ENCODE results near the gene GPT2.
"Not testable (repeated sequence)": the region's sequence is repeated elsewhere in the genome, so short reads cannot be mapped to it uniquely, and the experiment has no call there.

Gene GPT2

GRCh38 chr16:46853713-46854443, 30.3 kb upstream of the GPT2 start:
- H3K9me3 ChIP-seq (ENCODE audit: low read length): no peaks in the 10 kb centered on the region
- H2AFZ ChIP-seq (ENCODE audit: low read depth, low read length): no peak overlapping the region
- no peaks in the 10 kb centered on the region for H3K27me3 ChIP-seq (ENCODE audit: insufficient read depth, low read length)
- no peak overlapping the region for H3K4me3 ChIP-seq (ENCODE audit: low read length)
- H3K4me1 ChIP-seq (ENCODE audit: insufficient read depth, low read length): no peaks in the 10 kb centered on the region
- H3K36me3 ChIP-seq (ENCODE audit: insufficient read depth, low read length): no peaks in the 10 kb centered on the region

GRCh38 chr16:46854846-46855245, 29.3 kb upstream of the GPT2 start:
- Histone ChIP-seq H3K4me3 (ENCODE audit: low read length) (no peak overlapping the region), H3K36me3 (ENCODE audit: insufficient read depth, low read length) (no peaks in the 10 kb centered on the region), H3K9me3 (ENCODE audit: low read length) (no peaks in the 10 kb centered on the region), H3K27me3 (ENCODE audit: insufficient read depth, low read length) (no peaks in the 10 kb centered on the region), H2AFZ (ENCODE audit: low read depth, low read length) (no peak overlapping the region), H3K4me1 (ENCODE audit: insufficient read depth, low read length) (no peaks in the 10 kb centered on the region)

- Histone ChIP-seq H3K4me3 (ENCODE audit: low read length) (no peak overlapping the region), H3K4me1 (ENCODE audit: insufficient read depth, low read length) (no peaks in the 10 kb centered on the region), H3K9me3 (ENCODE audit: low read length) (no peaks in the 10 kb centered on the region), H3K36me3 (ENCODE audit: insufficient read depth, low read length) (no peaks in the 10 kb centered on the region), H3K27me3 (ENCODE audit: insufficient read depth, low read length) (no peaks in the 10 kb centered on the region), H2AFZ (ENCODE audit: low read depth, low read length) (no peak overlapping the region)
These were observed 28.8 kb upstream of the GPT2 start for GRCh38 chr16:46855389-46855788.

- Histone ChIP-seq H2AFZ (ENCODE audit: low read depth, low read length) (no peak overlapping the region), H3K36me3 (ENCODE audit: insufficient read depth, low read length) (no peaks in the 10 kb centered on the region), H3K4me3 (ENCODE audit: low read length) (no peak overlapping the region), H3K4me1 (ENCODE audit: insufficient read depth, low read length) (no peaks in the 10 kb centered on the region), H3K27me3 (ENCODE audit: insufficient read depth, low read length) (no peaks in the 10 kb centered on the region), H3K9me3 (ENCODE audit: low read length) (no peaks in the 10 kb centered on the region)
These were observed 26.7 kb upstream of the GPT2 start for GRCh38 chr16:46857368-46857945.

- H3K4me3 ChIP-seq (ENCODE audit: low read length): no peak overlapping the region
- no peaks in the 10 kb centered on the region for H3K27me3 ChIP-seq (ENCODE audit: insufficient read depth, low read length)
- H3K9me3 ChIP-seq (ENCODE audit: low read length): no peaks in the 10 kb centered on the region
- no peaks in the 10 kb centered on the region for H3K36me3 ChIP-seq (ENCODE audit: insufficient read depth, low read length)
- no peak overlapping the region for H2AFZ ChIP-seq (ENCODE audit: low read depth, low read length)
- no peaks in the 10 kb centered on the region for H3K4me1 ChIP-seq (ENCODE audit: insufficient read depth, low read length)
These were observed 26.0 kb upstream of the GPT2 start for GRCh38 chr16:46858151-46858550.

GRCh38 chr16:46859719-46860152, 24.4 kb upstream of the GPT2 start:
- H3K4me3 ChIP-seq (ENCODE audit: low read length): no peak overlapping the region

GRCh38 chr16:46862555-46863447, 21.4 kb upstream of the GPT2 start:
- no peak overlapping the region for H3K4me3 ChIP-seq (ENCODE audit: low read length)
- H3K9me3 ChIP-seq (ENCODE audit: low read length): no peaks in the 10 kb centered on the region
- H2AFZ ChIP-seq (ENCODE audit: low read depth, low read length): no peak overlapping the region
- no peaks in the 10 kb centered on the region for H3K36me3 ChIP-seq (ENCODE audit: insufficient read depth, low read length)
- H3K4me1 ChIP-seq (ENCODE audit: insufficient read depth, low read length): no peaks in the 10 kb centered on the region
- H3K27me3 ChIP-seq (ENCODE audit: insufficient read depth, low read length): no peaks in the 10 kb centered on the region

More at GRCh38 chr16:46859719-46860152, 24.4 kb upstream of the GPT2 start:
- no peaks in the 10 kb centered on the region for H3K4me1 ChIP-seq (ENCODE audit: insufficient read depth, low read length)
- H3K9me3 ChIP-seq (ENCODE audit: low read length): no peaks in the 10 kb centered on the region
- H2AFZ ChIP-seq (ENCODE audit: low read depth, low read length): no peak overlapping the region
- no peaks in the 10 kb centered on the region for H3K27me3 ChIP-seq (ENCODE audit: insufficient read depth, low read length)
- no peaks in the 10 kb centered on the region for H3K36me3 ChIP-seq (ENCODE audit: insufficient read depth, low read length)

GRCh38 chr16:46866286-46866685, 17.9 kb upstream of the GPT2 start:
- H3K4me1 ChIP-seq (ENCODE audit: insufficient read depth, low read length): no peaks in the 10 kb centered on the region
- H3K36me3 ChIP-seq (ENCODE audit: insufficient read depth, low read length): no peaks in the 10 kb centered on the region
- H3K4me3 ChIP-seq (ENCODE audit: low read length): no peak overlapping the region
- H3K9me3 ChIP-seq (ENCODE audit: low read length): no peaks in the 10 kb centered on the region
- H2AFZ ChIP-seq (ENCODE audit: low read depth, low read length): no peak overlapping the region
- no peaks in the 10 kb centered on the region for H3K27me3 ChIP-seq (ENCODE audit: insufficient read depth, low read length)

- not testable (repeated sequence) for H2AFZ ChIP-seq (ENCODE audit: low read depth, low read length); H3K9me3 ChIP-seq (ENCODE audit: low read length); H3K27me3 ChIP-seq (ENCODE audit: insufficient read depth, low read length); H3K4me1 ChIP-seq (ENCODE audit: insufficient read depth, low read length); H3K36me3 ChIP-seq (ENCODE audit: insufficient read depth, low read length); H3K4me3 ChIP-seq (ENCODE audit: low read length)
These were observed 16.7 kb upstream of the GPT2 start for GRCh38 chr16:46867486-46867885.

- H3K36me3 ChIP-seq (ENCODE audit: insufficient read depth, low read length); H2AFZ ChIP-seq (ENCODE audit: low read depth, low read length); H3K4me1 ChIP-seq (ENCODE audit: insufficient read depth, low read length); H3K27me3 ChIP-seq (ENCODE audit: insufficient read depth, low read length); H3K9me3 ChIP-seq (ENCODE audit: low read length); H3K4me3 ChIP-seq (ENCODE audit: low read length): not testable (repeated sequence)
These were observed 15.3 kb upstream of the GPT2 start for GRCh38 chr16:46868891-46869290.

- H3K27me3 ChIP-seq (ENCODE audit: insufficient read depth, low read length): no peaks in the 10 kb centered on the region
- H2AFZ ChIP-seq (ENCODE audit: low read depth, low read length): no peak overlapping the region
- H3K4me1 ChIP-seq (ENCODE audit: insufficient read depth, low read length): peaks cover 2% of the 10 kb centered on the region
- no peaks in the 10 kb centered on the region for H3K9me3 ChIP-seq (ENCODE audit: low read length)
- H3K36me3 ChIP-seq (ENCODE audit: insufficient read depth, low read length): no peaks in the 10 kb centered on the region
- H3K4me3 ChIP-seq (ENCODE audit: low read length): no peak overlapping the region
These were observed 12.6 kb upstream of the GPT2 start for GRCh38 chr16:46871597-46871996.

GRCh38 chr16:46873201-46873600, 11.0 kb upstream of the GPT2 start:
- Histone ChIP-seq H3K4me3 (ENCODE audit: low read length) (no peak overlapping the region), H3K4me1 (ENCODE audit: insufficient read depth, low read length) (peaks cover 2% of the 10 kb centered on the region), H2AFZ (ENCODE audit: low read depth, low read length) (no peak overlapping the region), H3K9me3 (ENCODE audit: low read length) (no peaks in the 10 kb centered on the region), H3K36me3 (ENCODE audit: insufficient read depth, low read length) (no peaks in the 10 kb centered on the region), H3K27me3 (ENCODE audit: insufficient read depth, low read length) (no peaks in the 10 kb centered on the region)

GRCh38 chr16:46875243-46875642, 8.9 kb upstream of the GPT2 start:
- Histone ChIP-seq H3K9me3 (ENCODE audit: low read length) (no peaks in the 10 kb centered on the region), H3K27me3 (ENCODE audit: insufficient read depth, low read length) (peaks cover 4% of the 10 kb centered on the region), H3K36me3 (ENCODE audit: insufficient read depth, low read length) (no peaks in the 10 kb centered on the region), H3K4me3 (ENCODE audit: low read length) (no peak overlapping the region), H2AFZ (ENCODE audit: low read depth, low read length) (no peak overlapping the region), H3K4me1 (ENCODE audit: insufficient read depth, low read length) (peaks cover 2% of the 10 kb centered on the region)
